PC-3 (cell line): ENCODE measurements around the gene AOAH. TPM values are rescaled to one million over a fixed set of nuclear protein-coding genes. Genes with fewer than 3 reads are reported as not detected.

Experiments
- ATAC-seq: fragments of 200-7000 bp; cut with Tn5 transposase; 2 replicates; pipeline ENCODE4 v1.9.1; 2020; ENCODE audit warnings: mild to moderate bottlenecking, moderate library complexity
- BruUV-seq: library from RNA; stranded (reverse); fragments of 400-500 nt; replicated peaks from 2 replicates; lab custom pipeline; 2021; lab: Mats Ljungman, UMichigan
- CTCF ChIA-PET: fragments of 300-600 bp; sonication (Branson Sonifier 250); formaldehyde crosslinking; loops from one replicate; lab custom pipeline; 2022; ENCODE audit warnings: antibody characterized with exemption; lab: Charles Lee
- POLR2A ChIA-PET: fragments of 300-600 bp; sonication (Branson Sonifier 250); formaldehyde crosslinking; loops from one replicate; lab custom pipeline; 2022; ENCODE audit warnings: antibody characterized with exemption; ENCODE audit not compliant: unreplicated experiment; lab: Charles Lee
- DNase-seq: peaks from one replicate; pipeline ENCODE4 v3.0.0-alpha.2; 2015
- H2AFZ ChIP-seq: fragments of 300-600 bp; sonication (generic); 2 replicates; pipeline ENCODE4 v1.6.0; 2016; ENCODE audit warnings: antibody characterized with exemption, low read length
- H3F3A ChIP-seq: fragments of 300-600 bp; sonication (generic); one replicate; pipeline ENCODE4 v1.6.0; 2017; ENCODE audit warnings: antibody characterized with exemption, low read length, control low read depth, mild to moderate bottlenecking; ENCODE audit not compliant: unreplicated experiment
- H3K27ac ChIP-seq: fragments of 300-600 bp; sonication (generic); 2 replicates; pipeline ENCODE4 v1.5.1; 2016; ENCODE audit warnings: mild to moderate bottlenecking, low read length
- H3K27me3 ChIP-seq: fragments of 300-600 bp; sonication (generic); 2 replicates; pipeline ENCODE4 v1.6.1; 2016; ENCODE audit warnings: low read length, mixed read lengths
- H3K36me3 ChIP-seq: fragments of 300-600 bp; sonication (generic); 2 replicates; pipeline ENCODE4 v1.6.1; 2016; ENCODE audit warnings: low read depth, mixed run types, low read length, mixed read lengths
- H3K4me1 ChIP-seq: fragments of 300-600 bp; sonication (generic); 2 replicates; pipeline ENCODE4 v1.5.1; 2016; ENCODE audit warnings: low read length; ENCODE audit not compliant: insufficient read depth
- H3K4me2 ChIP-seq: fragments of 300-600 bp; sonication (generic); 2 replicates; pipeline ENCODE4 v1.6.0; 2016; ENCODE audit warnings: low read length
- H3K4me3 ChIP-seq: fragments of 300-600 bp; sonication (generic); 2 replicates; pipeline ENCODE4 v1.5.1; 2016; ENCODE audit warnings: mild to moderate bottlenecking, low read length, mixed read lengths
- H3K79me2 ChIP-seq: fragments of 300-600 bp; sonication (generic); 2 replicates; pipeline ENCODE4 v1.6.1; 2017; ENCODE audit warnings: low read length, mixed read lengths
- H3K9ac ChIP-seq: fragments of 300-600 bp; sonication (generic); 2 replicates; pipeline ENCODE4 v1.6.0; 2016; ENCODE audit warnings: mild to moderate bottlenecking, low read length
- H3K9me2 ChIP-seq: fragments of 300-600 bp; sonication (generic); replicated peaks from 2 replicates; pipeline ENCODE4 v1.6.1; 2016; ENCODE audit warnings: mixed run types, low read length, mixed read lengths
- H3K9me3 ChIP-seq: fragments of 300-600 bp; sonication (generic); 2 replicates; pipeline ENCODE4 v1.6.1; 2016; ENCODE audit warnings: low read length, mixed read lengths
- H4K20me1 ChIP-seq: fragments of 300-600 bp; sonication (generic); 2 replicates; pipeline ENCODE4 v1.6.1; 2016; ENCODE audit warnings: low read length, mixed read lengths
- CTCF ChIP-seq: fragments of 300-600 bp; sonication (generic); conservative IDR thresholded peaks from 2 replicates; pipeline ENCODE4 v1.5.1; 2017; ENCODE audit warnings: antibody characterized with exemption, low read depth, mild to moderate bottlenecking, low read length
- EZH2 ChIP-seq: fragments of 300-600 bp; sonication (generic); IDR thresholded peaks from one replicate; pipeline ENCODE4 v1.6.1; 2017; ENCODE audit warnings: antibody characterized with exemption, mild to moderate bottlenecking, low read length; ENCODE audit not compliant: unreplicated experiment
- EZH2phosphoT487 ChIP-seq: fragments of 300-600 bp; sonication (generic); IDR thresholded peaks from 2 replicates; pipeline ENCODE4 v1.6.1; 2018; ENCODE audit warnings: mild to moderate bottlenecking, antibody characterized with exemption, low read length, borderline replicate concordance
- intact Hi-C: fragments of 100-400 bp; cut with micrococcal nuclease; formaldehyde crosslinking; loops from 2 replicates; pipeline ENCODE4 v1.9.0; 2023
- total RNA-seq: library from RNA; depleted of rRNA; stranded (reverse); fragments of >200 nt; gene quantifications from 2 replicates; pipeline ENCODE4 v1.2.3, GENCODE V29; 2014

AOAH gene
- total RNA-seq, 1 experiment from 2014 or later, result not detected

- ChIA-PET POLR2A (no interaction called here), CTCF (no interaction called here)
- intact Hi-C loops, result no loop called here
- Histone ChIP-seq H3K36me3 (no peaks in the 10 kb centered on the region), H3K27ac (no peak overlapping the region), H3K4me3 (no peak overlapping the region), H3F3A (no peaks in the 10 kb centered on the region), H3K9me2 (no peaks in the 10 kb centered on the region), H4K20me1 (no peaks in the 10 kb centered on the region), H2AFZ (no peak overlapping the region), H3K27me3 (no peaks in the 10 kb centered on the region), H3K4me2 (no peak overlapping the region), H3K9me3 (no peaks in the 10 kb centered on the region), H3K79me2 (no peaks in the 10 kb centered on the region), H3K9ac (no peak overlapping the region), H3K4me1 (no peaks in the 10 kb centered on the region)
- DNase-seq, result no peak
- TF ChIP-seq CTCF, result no peak
- TF ChIP-seq EZH2, result no peak
- no peak for TF ChIP-seq EZH2phosphoT487
- no peak for ATAC-seq
- BruUV-seq, result no TSS peak
Observed at GRCh38 chr7:36765605-36766004, 41.3 kb upstream of the AOAH start.

GRCh38 chr7:36764929-36765328 lies 40.6 kb upstream of the AOAH start:
- H2AFZ ChIP-seq, result no peak overlapping the region
- no peaks in the 10 kb centered on the region for H3K27me3 ChIP-seq
- no peaks in the 10 kb centered on the region for H4K20me1 ChIP-seq
- no peak for TF ChIP-seq EZH2
- TF ChIP-seq CTCF, result no peak
- no peak for TF ChIP-seq EZH2phosphoT487
- H3K36me3 ChIP-seq, result no peaks in the 10 kb centered on the region
- POLR2A ChIA-PET, result no interaction called here
- ATAC-seq (no peak), DNase-seq (no peak)
- CTCF ChIA-PET, result no interaction called here
- no peak overlapping the region for H3K27ac ChIP-seq
- no peaks in the 10 kb centered on the region for H3K9me3 ChIP-seq
- no peak overlapping the region for H3K4me2 ChIP-seq
- no TSS peak for BruUV-seq
- H3K9ac ChIP-seq, result no peak overlapping the region
- H3F3A ChIP-seq, result no peaks in the 10 kb centered on the region
- no peak overlapping the region for H3K4me3 ChIP-seq
- H3K9me2 ChIP-seq, result no peaks in the 10 kb centered on the region
- no peaks in the 10 kb centered on the region for H3K4me1 ChIP-seq
- no peaks in the 10 kb centered on the region for H3K79me2 ChIP-seq
- intact Hi-C loops, result no loop called here

- H3K4me1 ChIP-seq, result no peaks in the 10 kb centered on the region
- no peaks in the 10 kb centered on the region for H3K27me3 ChIP-seq
- no peak for ATAC-seq
- no peak for DNase-seq
- H3F3A ChIP-seq, result no peaks in the 10 kb centered on the region
- H2AFZ ChIP-seq, result no peak overlapping the region
- H3K4me3 ChIP-seq, result no peak overlapping the region
- BruUV-seq, result no TSS peak
- POLR2A ChIA-PET, result no interaction called here
- H3K79me2 ChIP-seq, result no peaks in the 10 kb centered on the region
- H3K9me3 ChIP-seq, result no peaks in the 10 kb centered on the region
- no peak overlapping the region for H3K4me2 ChIP-seq
- H4K20me1 ChIP-seq, result no peaks in the 10 kb centered on the region
- TF ChIP-seq EZH2, result no peak
- TF ChIP-seq CTCF, result no peak
- TF ChIP-seq EZH2phosphoT487, result no peak
- CTCF ChIA-PET, result no interaction called here
- H3K27ac ChIP-seq, result no peak overlapping the region
- H3K36me3 ChIP-seq, result no peaks in the 10 kb centered on the region
- intact Hi-C loops, result no loop called here
- H3K9me2 ChIP-seq, result no peaks in the 10 kb centered on the region
- H3K9ac ChIP-seq, result no peak overlapping the region
Observed at GRCh38 chr7:36763132-36763816, 39.0 kb upstream of the AOAH start.
